ENCODE data around the gene ADAM17. TPM values are rescaled to one million over a fixed set of nuclear protein-coding genes. Genes with fewer than 3 reads are reported as not detected.

ADAM17 gene
- total and polyA plus RNA-seq, 10 of the 15 experiments (the other 5 are each of a cell fraction or from before 2014, with no cell fraction given) = 2.3 to 18.5 (median 13.4) TPM

DNA sequence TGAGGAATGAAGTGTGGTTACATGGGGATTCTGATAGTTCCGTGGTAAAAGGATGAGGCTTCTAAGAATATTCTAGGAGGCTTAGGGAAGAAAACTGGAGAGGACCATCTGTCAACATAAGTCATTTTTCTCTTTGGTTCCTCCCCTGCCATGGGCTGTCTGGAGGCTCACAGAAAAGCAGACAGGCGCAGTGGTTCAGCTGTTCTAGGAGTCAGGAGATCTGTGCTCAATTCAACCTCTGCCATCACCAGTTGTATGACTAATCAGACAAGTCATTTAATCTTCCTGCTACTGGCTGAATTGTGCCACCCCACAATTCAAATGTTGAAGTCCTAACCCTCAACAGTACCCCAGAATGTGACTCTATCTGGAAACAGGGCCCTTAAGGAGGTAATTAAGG is 36.4 kb downstream of the ADAM17 start (continued):
- TF ChIP-seq NR2C2 (IDR thresholded peaks at IDR 0.05; ENCODE audit: borderline replicate concordance, control insufficient read depth, insufficient read length, low read depth) = no peak

- Histone ChIP-seq H3K79me2 (ENCODE audit: control insufficient read depth, insufficient read depth, low read length) (no peaks in the 10 kb centered on the region), H3K4me2 (ENCODE audit: control insufficient read depth, insufficient read depth) (no peak overlapping the region), H3K27me3 (replicated peaks in 1 of 2; ENCODE audit: control insufficient read depth in 2 of 2, insufficient read depth in 2 of 2, low read length in 1 of 2) (no peaks in the 10 kb centered on the region), H3K4me3 (no peak overlapping the region), H2AFZ (ENCODE audit: control insufficient read depth, low read depth, low read length) (no peak overlapping the region), H4K20me1 (ENCODE audit: control insufficient read depth, insufficient read depth) (no peaks in the 10 kb centered on the region), H3K36me3 (ENCODE audit: control insufficient read depth in 2 of 2, insufficient read depth in 2 of 2, low read length in 1 of 2) (peaks cover 5 to 22% of the 10 kb centered on the region in 2 experiments), H3K9me3 (replicated peaks; ENCODE audit: control insufficient read depth, insufficient read depth, low read length) (no peaks in the 10 kb centered on the region), H3K9ac (ENCODE audit: control insufficient read depth, insufficient read depth, low read length) (no peak overlapping the region), H3K4me1 (ENCODE audit: control insufficient read depth, insufficient read depth, low read length) (no peaks in the 10 kb centered on the region), H3K27ac (ENCODE audit: control insufficient read depth, insufficient read depth) (no peak overlapping the region)
- no TSS peak for BruUV-seq (replicated peaks)
- ChIA-PET POLR2A (no interaction called here), SMC1A (ENCODE audit: uncharacterized antibody, unreplicated experiment) (interaction anchor here (1.4 kb wide), 1 partner anchor 36 kb away, joined by 4 read pairs; the partner anchor contains the start of gene ADAM17), RAD21 (ENCODE audit: unreplicated experiment) (interaction anchor here (0.7 to 1.0 kb wide), 2 partner anchors 9 to 14 kb away, joined by 3 to 4 read pairs; no protein-coding TSS in a partner anchor), CTCF (no interaction called here)
- intact Hi-C loops (cut with micrococcal nuclease; ENCODE audit: unreplicated experiment) = no loop called here
- DNase-seq (ENCODE audit: low read depth, low spot score) (no peak), FAIRE-seq (no peak), ATAC-seq (no peak)
- 98% methylated on average over 7 of the region's 7 CpGs for WGBS (ENCODE audit: insufficient coverage, insufficient replicate concordance, low lambda C conversion rate, missing lambda C conversion rate)
- TF ChIP-seq ATF7 (IDR thresholded peaks at IDR 0.05; ENCODE audit: low read depth) (no peak), ATF2 (IDR thresholded peaks at IDR 0.05; ENCODE audit: low read length) (no peak), NRF1 (conservative IDR thresholded peaks at IDR 0.05; ENCODE audit: low read depth, low read length) (no peak), KLF5 (IDR thresholded peaks at IDR 0.05; ENCODE audit: partially characterized antibody) (no peak), IRF4 (IDR thresholded peaks at IDR 0.05; ENCODE audit: low read depth, low read length) (no peak), HDAC6 (IDR thresholded peaks at IDR 0.05; ENCODE audit: unreplicated experiment) (no peak), RAD51 (IDR thresholded peaks at IDR 0.05) (no peak)
- TF ChIP-seq, protein P1, sequence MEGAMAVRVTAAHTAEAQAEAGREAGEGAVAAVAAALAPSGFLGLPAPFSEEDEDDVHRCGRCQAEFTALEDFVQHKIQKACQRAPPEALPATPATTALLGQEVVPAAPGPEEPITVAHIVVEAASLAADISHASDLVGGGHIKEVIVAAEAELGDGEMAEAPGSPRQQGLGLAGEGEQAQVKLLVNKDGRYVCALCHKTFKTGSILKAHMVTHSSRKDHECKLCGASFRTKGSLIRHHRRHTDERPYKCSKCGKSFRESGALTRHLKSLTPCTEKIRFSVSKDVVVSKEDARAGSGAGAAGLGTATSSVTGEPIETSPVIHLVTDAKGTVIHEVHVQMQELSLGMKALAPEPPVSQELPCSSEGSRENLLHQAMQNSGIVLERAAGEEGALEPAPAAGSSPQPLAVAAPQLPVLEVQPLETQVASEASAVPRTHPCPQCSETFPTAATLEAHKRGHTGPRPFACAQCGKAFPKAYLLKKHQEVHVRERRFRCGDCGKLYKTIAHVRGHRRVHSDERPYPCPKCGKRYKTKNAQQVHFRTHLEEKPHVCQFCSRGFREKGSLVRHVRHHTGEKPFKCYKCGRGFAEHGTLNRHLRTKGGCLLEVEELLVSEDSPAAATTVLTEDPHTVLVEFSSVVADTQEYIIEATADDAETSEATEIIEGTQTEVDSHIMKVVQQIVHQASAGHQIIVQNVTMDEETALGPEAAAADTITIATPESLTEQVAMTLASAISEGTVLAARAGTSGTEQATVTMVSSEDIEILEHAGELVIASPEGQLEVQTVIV (IDR thresholded peaks at IDR 0.05; ENCODE audit: borderline replicate concordance, partially characterized antibody) = no peak
- TF ChIP-seq, protein P2, sequence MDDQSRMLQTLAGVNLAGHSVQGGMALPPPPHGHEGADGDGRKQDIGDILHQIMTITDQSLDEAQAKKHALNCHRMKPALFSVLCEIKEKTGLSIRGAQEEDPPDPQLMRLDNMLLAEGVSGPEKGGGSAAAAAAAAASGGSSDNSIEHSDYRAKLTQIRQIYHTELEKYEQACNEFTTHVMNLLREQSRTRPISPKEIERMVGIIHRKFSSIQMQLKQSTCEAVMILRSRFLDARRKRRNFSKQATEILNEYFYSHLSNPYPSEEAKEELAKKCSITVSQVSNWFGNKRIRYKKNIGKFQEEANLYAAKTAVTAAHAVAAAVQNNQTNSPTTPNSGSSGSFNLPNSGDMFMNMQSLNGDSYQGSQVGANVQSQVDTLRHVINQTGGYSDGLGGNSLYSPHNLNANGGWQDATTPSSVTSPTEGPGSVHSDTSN (IDR thresholded peaks at IDR 0.05; ENCODE audit: insufficient replicate concordance, low read depth, low read length) = no peak
- TF ChIP-seq, protein P3, sequence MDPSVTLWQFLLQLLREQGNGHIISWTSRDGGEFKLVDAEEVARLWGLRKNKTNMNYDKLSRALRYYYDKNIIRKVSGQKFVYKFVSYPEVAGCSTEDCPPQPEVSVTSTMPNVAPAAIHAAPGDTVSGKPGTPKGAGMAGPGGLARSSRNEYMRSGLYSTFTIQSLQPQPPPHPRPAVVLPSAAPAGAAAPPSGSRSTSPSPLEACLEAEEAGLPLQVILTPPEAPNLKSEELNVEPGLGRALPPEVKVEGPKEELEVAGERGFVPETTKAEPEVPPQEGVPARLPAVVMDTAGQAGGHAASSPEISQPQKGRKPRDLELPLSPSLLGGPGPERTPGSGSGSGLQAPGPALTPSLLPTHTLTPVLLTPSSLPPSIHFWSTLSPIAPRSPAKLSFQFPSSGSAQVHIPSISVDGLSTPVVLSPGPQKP (IDR thresholded peaks at IDR 0.05; ENCODE audit: low read depth, low read length) = no peak
- in situ Hi-C loops (cut with MboI) = no loop called here
Observed at GRCh38 chr2:9518780-9519179, 36.9 kb downstream of the ADAM17 start.

Measured in GM12878 (cell line).